GM18508 (cell line): ENCODE data around the gene JADE2.

Source experiments
- ATAC-seq: cut with Tn5 transposase; IDR thresholded peaks from one replicate; pipeline ENCODE4 v1.9.1; 2021; ENCODE audit warnings: moderate number of reproducible peaks; ENCODE audit not compliant: insufficient read depth, unreplicated experiment

JADE2 gene

DNA sequence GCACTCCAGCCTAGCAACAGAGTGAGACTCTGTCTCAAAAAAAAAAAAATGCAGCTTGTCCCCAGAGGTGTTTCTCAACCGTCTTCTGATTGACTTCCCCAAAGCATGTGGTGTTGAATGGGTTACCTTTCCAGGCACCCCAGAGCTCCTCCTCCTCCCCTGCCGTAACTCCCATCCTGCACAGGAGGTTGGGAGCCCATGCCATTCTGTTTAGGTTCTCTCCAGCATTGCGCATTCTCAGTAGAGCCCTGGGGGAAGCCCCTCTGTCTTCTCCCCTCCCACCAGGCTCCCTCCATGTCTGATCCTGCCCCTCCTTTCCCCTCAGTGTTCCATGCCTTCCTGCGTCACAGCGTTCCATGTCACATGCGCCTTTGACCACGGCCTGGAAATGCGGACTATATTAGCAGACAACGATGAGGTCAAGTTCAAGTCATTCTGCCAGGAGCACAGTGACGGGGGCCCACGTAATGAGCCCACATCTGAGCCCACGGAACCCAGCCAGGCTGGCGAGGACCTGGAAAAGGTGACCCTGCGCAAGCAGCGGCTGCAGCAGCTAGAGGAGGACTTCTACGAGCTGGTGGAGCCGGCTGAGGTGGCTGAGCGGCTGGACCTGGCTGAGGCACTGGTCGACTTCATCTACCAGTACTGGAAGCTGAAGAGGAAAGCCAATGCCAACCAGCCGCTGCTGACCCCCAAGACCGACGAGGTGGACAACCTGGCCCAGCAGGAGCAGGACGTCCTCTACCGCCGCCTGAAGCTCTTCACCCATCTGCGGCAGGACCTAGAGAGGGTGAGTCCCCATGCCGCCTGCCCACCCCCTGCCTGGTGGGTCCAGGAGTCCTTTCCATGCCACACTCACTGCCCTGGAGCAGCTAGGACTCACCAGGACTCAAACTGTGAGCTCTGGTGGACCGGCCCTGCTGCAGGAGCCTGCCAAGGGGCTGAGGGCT lies 40.6 kb downstream of the JADE2 start:
- no peak for ATAC-seq

GRCh38 chr5:134566741-134567221 lies 41.3 kb downstream of the JADE2 start:
- ATAC-seq, result no peak

- ATAC-seq, result no peak
Observed at GRCh38 chr5:134567641-134568336, 42.3 kb downstream of the JADE2 start.

- no peak for ATAC-seq
Observed at GRCh38 chr5:134568337-134568700, 42.8 kb downstream of the JADE2 start.

DNA sequence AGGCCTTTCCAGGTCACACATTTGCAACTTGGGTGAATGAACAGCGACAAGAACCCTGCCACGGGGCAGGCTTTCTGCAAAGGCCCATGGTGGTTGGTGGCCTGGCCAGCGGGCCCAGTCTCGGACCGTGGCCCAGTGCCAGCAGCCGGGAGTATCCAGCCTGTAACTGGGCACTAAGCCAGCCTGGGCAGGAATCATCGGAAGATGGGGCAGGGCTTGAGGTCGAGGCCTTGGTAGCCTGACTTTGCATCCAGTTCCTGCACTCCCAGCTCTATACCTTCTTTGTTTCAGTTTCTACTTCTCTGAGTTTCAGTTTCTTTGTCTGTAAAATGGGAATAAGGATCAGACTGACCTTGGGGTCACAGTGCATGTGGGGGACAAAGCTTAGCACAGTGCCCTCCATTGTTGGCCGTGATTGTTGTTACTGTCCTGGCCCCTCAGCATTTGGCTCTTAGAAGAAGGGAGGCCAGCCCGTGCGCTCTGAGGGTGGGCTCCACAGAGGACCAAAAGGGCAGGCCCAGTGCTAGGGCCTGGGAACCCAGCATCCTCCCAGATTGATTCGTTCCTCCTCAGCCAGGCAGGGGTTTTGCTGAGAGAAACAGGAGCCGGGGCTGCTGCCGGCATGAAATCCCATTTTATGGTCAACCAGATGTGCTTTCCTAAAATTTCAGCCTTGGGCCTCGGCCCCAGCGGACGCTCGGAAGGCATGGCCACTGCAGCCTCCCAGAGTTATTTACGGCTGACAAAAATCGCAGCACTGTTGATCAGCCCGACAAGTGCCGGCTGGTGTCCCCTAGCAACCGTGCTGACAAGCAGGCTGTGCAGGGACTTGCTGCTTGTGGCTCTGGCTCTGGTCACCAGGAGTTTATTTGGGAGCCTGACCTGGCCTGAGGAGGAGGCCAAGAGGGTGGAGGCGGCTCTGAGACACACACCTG lies 43.6 kb downstream of the JADE2 start:
- ATAC-seq, result no peak

- ATAC-seq, result no peak
Observed at GRCh38 chr5:134569758-134570364, 44.4 kb downstream of the JADE2 start.

DNA sequence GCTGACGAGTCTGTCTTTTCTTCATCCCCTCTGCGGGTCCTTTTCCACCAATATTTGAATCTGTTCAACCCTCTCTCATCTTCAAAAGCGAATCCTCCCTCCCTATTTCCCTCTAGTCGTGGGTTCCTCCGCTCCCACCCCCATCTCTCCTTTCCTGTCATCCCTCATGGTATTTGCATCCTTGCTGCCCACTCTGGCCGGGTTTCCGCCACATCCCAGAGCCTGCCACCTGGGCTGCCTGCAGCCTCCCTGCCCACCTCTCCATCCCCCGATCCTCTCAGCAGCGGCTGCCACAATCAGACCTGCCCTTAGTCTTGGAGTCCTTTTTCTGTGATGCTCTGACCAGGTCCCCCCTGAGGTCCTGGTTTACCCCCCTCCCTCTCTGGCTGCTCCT lies 44.9 kb downstream of the JADE2 start:
- ATAC-seq, result no peak

GRCh38 chr5:134570886-134571285 lies 45.4 kb downstream of the JADE2 start:
- ATAC-seq, result no peak

DNA sequence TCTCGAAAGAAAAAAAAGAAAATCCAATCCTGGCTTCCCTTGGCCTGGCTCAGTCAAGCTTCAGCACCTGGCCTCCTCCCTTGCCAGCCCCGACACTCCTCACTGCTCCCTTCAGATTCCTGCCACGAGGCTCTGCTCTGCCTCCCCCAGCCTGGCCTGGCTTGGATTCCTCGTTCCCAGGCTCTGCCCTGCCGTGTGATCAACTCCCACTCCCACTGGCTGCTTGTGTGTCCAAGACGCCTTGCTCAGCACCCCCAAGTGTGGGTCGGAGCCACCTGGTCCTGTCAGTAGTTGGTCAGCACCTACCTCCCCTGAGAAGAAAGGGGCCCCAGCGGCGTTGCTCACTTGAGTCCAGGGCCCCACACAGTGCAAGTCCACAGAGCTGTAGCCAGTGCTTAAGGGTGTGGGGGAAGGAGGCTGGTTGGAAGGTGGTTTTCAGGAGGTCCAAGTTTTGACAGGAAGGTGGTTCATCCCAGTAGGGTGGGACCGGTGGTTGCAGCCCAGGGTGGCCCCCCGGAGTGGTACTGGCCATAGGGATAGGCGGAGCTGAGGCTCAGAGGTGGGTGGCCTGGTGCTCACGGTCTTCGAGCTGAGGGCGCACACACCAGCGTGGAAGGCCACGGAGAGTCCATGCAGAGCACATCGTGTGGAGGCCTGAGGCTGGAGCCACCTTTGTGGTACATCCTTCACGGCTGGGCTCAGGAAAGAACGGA lies 46.4 kb downstream of the JADE2 start:
- no peak for ATAC-seq

- ATAC-seq, result no peak
Observed at GRCh38 chr5:134572811-134573210, 47.3 kb downstream of the JADE2 start.

DNA sequence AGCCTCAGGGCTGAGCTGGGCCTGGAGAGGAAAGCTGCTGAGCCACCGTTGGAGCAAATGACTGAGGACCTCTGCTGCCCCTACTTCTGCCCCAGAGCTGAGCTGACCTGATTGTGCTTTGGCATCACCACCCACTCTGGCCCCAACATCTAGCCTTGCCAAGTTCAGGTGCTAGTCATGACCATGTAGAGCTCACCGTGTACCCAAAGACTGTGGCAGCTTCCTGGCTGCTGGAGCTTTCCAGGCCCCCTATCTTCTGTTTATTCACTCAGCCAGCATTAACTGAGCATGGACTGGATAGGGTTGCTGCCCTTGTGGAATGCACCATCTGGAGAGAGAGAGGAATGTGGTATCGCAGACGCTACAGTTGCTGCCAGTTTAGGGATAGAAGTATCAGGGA lies 49.1 kb downstream of the JADE2 start:
- ATAC-seq, result no peak

- ATAC-seq, result no peak
Observed at GRCh38 chr5:134575316-134575715, 49.8 kb downstream of the JADE2 start.

DNA sequence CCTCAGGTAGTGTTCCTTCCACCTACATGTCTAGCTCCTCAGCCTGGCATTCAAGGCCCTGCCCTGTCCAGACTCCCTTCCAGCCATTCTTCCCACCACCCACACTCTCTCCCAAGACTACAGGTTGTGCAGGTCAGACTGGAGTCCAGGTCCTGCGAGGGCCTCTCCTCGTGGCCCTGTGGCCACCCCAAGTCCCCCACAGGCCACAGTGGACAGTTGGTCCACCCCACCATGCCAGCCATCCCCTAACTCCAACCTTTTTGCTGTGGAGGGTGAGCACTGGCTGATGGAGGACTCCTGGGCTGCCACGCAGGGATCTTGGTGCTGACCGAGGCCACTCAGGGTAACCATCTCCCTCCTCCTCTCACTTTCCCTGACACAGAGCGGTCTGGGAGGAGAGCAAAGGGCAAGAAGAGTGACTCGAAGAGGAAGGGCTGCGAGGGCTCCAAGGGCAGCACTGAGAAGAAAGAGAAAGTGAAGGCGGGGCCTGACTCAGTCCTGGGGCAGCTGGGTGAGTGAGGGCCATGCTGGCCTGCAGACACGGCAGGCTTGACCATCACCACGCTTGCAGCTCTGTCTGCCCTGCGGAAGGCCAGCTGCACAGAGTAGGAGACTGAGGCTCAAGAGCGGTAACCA lies 51.0 kb downstream of the JADE2 start:
- no peak for ATAC-seq

DNA sequence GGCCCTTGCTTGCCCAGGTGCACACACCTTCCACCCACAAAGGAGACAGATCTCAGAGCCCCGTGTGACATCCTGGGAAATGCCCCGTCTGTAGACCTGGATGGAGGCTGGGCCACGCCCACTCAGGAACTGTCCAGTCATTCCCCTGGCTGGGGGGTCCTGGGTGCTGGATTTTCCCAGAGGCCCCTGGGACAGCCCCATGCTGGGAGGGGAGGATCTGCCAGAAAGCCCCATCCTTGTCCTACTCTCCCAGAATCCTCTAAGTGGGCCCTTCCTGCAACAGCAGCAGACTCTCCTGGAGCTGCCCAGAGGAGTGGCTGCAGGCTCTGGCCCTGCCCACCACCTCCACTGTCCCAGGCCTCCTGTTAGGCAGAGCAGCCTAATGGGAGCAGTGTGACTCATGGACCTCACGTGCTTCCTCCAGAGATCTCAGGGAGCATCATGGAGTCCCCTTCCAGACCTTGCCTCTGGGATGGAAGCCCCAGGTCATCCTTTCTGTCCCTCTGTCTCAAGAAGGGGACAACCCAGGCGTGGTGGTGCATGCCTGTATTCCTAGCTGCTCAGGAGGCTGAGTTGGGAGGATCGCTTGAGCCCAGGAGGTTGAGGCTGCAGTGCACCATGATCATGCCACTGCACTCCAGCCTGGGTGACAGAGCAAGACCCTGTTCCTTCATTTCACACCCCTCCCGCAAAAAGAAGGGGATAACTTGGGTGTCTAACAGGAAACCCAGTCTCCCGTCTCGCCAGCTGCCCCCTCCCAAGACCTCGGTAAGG lies 51.7 kb downstream of the JADE2 start:
- no peak for ATAC-seq

DNA sequence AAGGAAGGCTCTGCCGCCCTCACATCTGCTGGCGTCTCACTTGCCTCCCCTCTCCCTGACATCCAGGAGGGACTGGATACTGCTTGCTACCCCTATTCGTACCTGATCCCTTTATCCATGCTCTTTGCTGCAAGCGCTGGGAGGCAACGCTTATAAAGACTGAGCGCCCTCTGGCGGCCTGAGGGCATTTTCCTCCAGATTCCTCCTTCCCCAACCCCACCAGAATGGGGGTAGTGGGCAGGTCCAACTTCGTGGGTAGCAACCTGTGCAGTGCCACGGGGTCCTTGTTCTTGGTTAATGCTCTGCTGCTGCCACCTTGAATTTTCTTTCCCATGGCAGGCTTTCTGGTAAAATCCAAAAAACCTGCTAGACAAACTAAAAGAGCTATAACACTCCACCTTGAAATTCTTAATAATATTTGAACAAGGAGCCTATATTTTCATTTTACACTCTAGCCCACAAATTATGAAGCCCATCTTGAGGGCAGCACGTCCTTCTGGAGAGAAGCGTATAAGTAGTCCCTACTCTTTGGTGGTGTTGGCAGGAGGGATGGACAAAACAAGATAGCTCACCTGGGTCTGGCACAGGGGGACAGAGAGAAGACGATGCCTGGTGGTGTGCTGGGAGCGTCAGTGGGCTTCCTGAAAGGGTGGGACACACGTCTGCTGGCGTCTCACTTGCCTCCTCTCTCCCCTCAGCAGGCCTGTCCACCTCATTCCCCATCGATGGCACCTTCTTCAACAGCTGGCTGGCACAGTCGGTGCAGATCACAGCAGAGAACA lies 52.5 kb downstream of the JADE2 start:
- no peak for ATAC-seq

DNA sequence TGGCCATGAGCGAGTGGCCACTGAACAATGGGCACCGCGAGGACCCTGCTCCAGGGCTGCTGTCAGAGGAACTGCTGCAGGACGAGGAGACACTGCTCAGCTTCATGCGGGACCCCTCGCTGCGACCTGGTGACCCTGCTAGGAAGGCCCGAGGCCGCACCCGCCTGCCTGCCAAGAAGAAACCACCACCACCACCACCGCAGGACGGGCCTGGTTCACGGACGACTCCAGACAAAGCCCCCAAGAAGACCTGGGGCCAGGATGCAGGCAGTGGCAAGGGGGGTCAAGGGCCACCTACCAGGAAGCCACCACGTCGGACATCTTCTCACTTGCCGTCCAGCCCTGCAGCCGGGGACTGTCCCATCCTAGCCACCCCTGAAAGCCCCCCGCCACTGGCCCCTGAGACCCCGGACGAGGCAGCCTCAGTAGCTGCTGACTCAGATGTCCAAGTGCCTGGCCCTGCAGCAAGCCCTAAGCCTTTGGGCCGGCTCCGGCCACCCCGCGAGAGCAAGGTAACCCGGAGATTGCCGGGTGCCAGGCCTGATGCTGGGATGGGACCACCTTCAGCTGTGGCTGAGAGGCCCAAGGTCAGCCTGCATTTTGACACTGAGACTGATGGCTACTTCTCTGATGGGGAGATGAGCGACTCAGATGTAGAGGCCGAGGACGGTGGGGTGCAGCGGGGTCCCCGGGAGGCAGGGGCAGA lies 53.3 kb downstream of the JADE2 start:
- ATAC-seq, result no peak

GRCh38 chr5:134579284-134579771 lies 53.9 kb downstream of the JADE2 start:
- ATAC-seq, result no peak
